ENCODE results near the gene OTULIN.

DNA sequence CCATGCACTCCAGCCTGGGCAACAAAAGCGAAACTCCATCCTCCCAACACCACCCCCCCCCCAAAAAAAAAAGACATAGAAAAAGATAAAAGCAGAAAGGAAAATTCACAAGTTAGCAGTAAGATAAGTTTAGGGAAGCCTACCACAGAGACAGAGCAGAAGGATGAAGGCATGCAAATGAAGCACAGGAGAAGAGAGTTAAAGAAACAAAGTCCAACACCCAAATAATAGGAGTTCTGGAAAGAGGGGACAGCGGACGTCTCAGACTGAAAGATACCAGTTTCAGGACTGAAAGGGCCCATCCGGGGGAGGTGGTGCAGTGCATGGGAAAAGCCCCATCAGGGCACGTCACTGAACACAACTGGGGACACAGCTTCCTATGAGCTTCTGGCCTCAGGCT, 54.3 kb downstream of the OTULIN start:
- TF ChIP-seq, protein P1, sequence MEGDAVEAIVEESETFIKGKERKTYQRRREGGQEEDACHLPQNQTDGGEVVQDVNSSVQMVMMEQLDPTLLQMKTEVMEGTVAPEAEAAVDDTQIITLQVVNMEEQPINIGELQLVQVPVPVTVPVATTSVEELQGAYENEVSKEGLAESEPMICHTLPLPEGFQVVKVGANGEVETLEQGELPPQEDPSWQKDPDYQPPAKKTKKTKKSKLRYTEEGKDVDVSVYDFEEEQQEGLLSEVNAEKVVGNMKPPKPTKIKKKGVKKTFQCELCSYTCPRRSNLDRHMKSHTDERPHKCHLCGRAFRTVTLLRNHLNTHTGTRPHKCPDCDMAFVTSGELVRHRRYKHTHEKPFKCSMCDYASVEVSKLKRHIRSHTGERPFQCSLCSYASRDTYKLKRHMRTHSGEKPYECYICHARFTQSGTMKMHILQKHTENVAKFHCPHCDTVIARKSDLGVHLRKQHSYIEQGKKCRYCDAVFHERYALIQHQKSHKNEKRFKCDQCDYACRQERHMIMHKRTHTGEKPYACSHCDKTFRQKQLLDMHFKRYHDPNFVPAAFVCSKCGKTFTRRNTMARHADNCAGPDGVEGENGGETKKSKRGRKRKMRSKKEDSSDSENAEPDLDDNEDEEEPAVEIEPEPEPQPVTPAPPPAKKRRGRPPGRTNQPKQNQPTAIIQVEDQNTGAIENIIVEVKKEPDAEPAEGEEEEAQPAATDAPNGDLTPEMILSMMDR (IDR thresholded peaks at IDR 0.05) = no peak
- TF ChIP-seq EP300 (IDR thresholded peaks at IDR 0.05) = no peak
